ENCODE results near the gene TSHZ1.

Gene TSHZ1

DNA sequence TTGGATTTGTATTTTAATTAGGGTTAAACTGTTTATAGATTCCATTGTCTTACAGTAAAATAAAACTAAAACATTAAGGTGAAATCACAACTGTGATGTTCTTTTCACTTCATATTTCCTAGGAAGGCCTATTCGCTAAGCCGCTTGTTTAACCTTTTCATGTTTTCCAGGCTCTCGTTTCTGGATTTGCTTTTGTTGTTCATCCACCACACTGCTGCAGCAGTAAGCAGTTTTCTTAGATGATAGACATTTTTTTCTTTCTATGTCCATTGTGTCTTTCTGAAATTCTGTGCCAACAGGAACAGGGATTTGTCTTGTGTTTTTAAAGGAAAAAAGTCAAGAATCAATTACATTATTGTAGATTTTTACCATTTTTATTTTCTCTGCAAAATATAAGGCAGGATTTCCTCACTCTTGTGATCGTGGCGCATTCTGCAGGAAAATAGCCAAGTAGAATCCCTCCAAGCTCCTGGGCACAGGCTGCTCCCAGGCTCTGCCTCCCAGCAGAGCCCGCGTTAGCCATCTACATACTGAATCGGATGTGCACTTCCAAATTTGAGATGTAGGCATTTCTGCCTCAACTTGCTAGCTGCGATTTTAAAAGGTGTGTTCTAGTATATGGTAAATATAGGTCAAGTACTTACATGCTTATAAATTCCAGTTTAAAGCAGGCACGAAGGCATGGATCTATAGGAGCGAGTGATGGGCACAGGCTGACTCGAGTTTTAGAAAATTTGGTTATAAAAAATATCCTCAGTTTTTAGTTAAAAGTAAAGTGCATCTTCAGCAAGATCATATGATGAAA lies 10.2 kb downstream of the TSHZ1 start:
- DNase-seq (ENCODE audit: low spot score), result no peak

DNA sequence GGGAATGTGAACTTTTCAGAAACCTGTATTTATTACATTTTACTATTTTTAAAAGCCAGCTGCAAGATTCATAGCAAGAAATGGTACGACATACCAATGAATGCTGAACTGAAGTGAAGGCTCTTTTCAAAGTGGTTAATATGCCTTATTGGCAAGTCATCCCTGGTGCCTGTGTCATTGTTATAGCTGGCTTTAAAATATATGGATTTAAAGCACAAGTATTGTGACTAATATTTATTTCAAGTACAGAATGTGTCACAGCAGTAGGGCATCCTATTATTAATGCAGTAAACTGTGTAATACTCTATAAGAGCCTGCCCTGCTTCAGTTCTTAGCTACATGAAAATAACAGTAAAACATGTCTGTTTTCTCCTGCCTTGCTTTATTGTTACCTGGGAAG lies 10.8 kb downstream of the TSHZ1 start:
- DNase-seq (ENCODE audit: low spot score), result no peak

DNA sequence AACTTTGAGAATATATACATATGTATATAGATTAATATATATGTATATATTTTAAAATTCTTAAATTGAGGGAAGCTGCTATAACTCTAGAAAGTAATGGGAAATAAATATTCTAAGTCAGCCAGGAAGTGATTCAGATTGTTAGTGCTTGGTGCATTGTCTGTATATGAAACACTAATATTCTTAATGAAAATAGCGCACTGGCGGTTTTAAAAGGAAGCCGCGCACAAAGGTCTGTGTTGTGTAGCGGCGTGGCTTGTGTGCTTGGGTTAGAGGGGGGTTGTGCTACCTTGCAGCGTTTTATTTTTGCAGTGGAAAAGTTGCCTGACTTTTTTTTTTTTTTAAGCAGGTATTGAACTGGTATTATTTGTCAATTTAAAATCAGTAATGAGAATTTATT lies 11.3 kb downstream of the TSHZ1 start:
- DNase-seq (ENCODE audit: low spot score), result no peak

DNA sequence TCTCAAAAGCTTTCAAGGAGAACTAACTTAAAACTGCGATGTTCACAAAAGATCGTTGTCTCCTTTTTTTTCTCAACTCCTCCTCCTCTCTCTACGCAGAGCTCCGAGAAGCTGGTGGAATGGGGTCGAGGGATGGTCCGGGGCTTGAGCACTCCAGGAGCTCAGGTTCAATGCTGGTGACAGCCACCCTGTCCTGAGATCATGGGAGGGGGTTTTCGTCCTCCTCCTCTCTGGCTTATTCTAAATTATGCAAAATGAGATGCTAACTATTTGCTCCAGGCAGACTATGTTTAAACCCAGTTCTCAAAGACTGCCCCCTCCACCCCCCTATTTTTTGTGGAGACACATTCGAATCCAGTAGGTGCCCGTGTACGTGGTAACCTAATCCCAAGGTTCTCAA lies 11.8 kb downstream of the TSHZ1 start:
- DNase-seq (ENCODE audit: low spot score), result no peak

DNA sequence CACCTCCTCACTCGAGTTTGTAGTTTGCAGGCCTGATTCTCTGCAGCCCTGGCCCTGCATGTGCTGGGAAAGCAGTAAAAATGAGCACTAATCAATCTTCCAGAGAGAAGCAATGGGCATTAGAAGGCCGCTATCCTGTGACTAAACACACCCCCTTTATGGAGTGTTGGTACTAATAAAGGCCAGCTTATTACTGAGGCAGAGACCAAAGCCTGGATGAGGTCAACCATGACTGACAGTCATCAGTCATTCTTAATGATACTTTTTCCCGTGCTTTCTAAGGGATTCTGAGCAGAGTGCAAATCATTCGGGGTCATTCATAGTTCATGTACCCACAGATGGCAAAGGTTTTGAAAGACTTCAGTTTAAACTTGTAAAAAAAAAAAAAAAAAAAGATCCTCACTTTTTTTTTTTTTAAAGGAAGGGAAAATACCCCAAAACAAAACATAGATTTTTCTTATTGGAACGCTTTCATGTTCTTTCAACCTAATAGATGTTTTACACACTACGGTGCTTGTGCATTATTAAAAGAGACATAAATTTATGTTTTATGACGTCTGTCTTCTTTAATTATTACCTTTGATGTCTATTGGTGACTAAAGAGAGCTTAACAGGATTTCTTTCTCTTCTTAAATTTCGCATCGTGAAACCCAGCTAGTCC lies 13.2 kb downstream of the TSHZ1 start:
- no peak for DNase-seq (ENCODE audit: low spot score)

DNA sequence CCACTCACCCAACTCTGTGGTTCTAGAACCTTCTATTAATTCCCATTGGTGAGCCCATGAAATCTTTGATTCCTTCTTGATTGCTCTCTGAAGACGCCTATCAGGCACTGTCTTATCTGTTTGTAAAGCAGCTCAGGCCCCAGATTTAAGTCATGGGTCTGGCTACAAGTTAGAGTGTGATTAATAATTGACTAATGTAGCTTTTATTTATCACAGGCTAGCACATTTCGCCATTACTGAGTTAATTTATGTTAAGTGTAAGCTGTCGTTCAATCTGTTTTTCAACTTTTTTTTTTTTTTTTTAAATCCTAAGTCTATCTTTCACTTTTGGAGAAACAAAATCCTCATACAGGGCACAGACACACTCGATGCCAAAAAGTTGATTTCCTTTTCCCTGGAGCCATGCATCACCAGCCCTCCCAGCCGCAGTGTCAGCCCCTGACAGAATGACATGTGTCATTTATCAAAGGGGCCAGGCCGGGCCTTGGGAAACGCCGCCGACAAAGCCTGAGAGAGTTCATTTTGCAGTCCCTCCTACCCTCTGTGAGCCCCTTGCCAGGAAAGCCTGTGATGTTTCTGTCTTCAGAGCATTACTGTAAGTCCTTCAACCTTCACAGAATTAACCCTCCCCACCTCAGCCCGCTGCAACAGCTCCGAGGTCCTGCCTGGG lies 15.8 kb downstream of the TSHZ1 start:
- DNase-seq (ENCODE audit: low spot score), result no peak

DNA sequence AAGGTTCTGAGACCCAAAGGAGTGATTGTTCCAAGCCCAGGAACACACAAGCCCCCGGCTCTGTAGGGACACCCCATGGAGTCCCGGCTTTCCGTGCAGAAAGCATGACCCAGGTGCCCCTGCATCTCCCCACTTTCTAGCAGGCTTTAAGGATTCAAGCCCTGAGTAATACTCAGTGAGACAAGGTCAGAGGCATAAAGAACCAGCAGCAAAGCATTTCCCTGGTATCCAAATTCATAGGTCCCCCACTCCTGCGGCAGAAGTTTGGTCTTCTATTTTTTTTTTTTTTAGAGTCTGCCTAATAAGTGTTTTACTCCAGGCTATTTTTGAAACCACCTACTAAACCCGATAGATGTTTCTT lies 16.3 kb downstream of the TSHZ1 start:
- DNase-seq (ENCODE audit: low spot score), result no peak

DNA sequence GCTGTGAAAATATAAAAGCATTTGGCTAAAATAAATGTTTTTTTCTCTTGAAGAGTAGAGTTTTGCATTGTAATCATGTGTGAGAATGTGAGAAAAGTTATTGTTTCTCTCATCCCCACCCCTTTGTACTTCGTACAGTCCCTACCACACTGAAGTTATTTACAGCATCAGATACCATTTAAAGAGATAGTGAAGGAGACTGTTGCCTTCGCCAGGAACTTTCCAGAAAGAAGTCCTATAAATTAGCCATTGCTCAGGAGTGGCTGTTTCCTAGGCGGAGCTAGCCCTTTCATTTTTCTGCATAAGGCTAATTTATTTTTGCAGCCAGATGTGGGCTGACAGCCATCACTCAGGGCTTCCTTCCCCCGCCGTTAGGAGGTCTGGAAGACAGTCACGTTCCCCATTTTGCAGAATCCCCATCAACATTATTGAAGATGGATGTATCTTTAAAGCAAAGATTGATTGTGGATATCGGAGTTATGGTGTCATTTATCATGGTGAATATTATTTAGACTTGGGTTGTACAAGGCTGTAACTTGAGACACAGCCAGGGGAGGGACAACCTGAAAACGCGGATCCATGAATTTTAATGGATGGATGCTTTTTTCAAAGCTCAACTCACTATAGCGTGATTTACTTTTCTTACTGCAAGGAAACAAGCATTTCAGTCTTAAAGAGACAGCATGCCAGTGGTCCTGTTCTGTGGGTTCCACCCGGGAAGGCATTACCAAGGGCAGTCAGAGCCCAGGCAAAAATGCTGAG lies 17.1 kb downstream of the TSHZ1 start:
- no peak for DNase-seq (ENCODE audit: low spot score)

DNA sequence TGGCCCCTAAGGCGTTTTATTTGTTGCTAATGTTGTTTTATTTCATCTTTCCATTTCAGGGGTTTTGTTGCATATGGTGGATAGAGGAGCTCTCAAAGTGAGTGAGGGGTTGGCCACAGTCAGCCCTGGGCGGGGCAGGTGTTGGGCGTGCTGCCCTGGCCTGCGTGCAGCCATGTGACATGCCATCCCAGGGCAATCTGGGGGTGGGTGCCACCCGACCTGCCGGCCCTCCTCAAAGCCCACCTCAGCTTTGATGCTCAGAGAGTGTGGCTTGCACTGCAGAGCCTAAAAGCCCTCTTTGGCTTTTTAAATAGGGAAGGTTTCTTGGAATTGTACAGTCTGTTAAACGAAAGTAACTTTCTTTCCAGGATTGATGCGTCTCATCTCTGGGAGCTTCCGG lies 18.4 kb downstream of the TSHZ1 start:
- DNase-seq (ENCODE audit: low spot score), result no peak

DNA sequence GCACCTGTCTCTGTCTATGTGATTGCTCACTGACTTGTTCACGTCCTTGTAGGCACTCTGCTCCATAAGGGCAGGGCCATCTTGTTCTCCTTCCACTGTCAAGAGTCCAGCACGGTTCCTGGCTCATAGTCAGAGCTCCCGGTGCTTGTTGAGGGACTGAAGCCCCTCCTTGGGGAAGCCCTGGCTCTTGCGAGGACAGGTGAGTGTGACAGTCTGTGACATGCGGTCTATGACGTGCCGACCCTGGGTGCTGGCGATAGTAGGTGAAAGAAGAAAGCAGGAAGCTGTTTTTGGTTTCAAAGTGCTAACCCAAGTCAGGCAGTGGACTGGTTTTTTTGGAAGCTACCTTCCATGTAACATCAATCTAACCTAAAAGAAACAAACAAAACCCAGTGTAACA lies 18.8 kb downstream of the TSHZ1 start:
- DNase-seq (ENCODE audit: low spot score), result no peak

DNA sequence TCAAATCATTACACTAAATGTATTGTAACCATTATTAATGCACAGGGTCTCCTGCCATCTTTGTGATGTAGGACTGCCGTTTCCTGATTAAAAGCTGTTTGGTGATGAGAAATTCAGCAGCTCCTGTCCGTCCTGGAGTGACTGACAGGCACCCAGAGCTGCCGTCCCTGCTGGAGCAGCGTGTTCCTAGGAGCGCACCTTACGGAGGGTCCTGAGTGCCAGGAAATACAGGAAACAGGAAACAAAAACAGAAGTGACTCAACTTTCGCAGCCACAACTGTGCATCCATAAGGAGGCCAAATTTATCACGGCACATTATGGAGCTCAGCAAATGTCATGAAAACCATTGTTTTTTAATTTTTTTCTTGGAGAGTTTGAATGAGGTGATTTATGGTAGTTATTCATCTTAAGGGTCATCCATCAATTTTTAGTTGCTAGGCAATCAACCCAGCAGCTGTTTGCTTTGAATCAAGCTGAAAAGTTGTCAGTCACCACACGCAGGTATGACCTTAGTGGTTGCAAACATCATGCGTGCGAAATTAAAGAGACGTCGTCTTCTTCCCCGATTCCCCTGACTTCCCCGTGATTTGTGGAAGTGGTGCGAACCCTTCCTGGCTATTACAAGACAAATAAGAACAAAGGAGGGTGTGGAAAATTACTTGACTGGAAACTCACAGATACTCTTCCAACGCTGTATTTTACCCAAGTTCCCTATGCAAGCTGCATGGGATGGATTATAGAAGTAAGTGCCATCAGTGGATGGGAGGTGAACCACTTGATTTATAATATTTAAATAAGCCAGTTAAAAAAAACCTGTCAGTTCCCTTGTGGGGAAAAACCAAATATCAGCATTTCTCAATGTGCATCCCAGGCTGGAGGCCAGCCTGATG lies 19.8 kb downstream of the TSHZ1 start:
- no peak for DNase-seq (ENCODE audit: low spot score)

DNA sequence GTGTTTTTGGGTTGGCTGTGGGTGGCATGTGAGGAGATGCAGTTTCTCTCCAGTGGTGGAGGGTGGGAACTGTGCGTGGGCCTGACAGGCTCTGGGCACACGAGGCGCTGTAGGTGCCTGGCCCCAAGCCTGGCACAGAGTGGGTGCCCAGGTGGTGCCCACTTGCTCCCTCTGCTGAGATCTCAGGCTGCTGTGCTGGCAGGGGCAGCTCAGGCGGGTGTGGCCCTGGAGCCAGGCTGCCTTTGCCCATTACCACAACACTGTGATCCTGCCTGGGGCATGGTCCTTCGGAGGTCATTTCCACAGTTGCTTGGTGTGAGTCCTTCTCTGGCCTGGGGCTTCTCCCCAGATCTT lies 20.4 kb downstream of the TSHZ1 start:
- no peak for DNase-seq (ENCODE audit: low spot score)

DNA sequence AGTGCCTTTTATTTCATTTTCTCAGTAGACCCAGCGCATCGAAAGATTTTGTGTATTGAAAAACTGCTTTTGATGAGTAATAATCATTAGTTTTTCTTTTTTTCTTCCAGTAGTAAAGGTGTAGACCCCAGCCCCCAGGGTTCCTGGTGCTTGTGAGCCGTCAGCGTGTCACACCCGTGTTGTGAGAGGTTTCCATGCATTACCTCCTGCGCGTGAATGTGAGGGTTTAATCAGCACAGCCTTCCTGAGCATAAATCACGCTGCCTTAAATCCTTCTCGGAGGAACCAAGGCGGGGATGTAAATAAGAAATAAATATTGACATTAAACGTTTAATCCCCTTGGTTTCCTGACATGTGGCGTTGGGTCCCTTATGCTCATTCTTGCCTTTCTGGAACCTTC lies 24.3 kb downstream of the TSHZ1 start:
- DNase-seq (ENCODE audit: low spot score), result no peak

DNA sequence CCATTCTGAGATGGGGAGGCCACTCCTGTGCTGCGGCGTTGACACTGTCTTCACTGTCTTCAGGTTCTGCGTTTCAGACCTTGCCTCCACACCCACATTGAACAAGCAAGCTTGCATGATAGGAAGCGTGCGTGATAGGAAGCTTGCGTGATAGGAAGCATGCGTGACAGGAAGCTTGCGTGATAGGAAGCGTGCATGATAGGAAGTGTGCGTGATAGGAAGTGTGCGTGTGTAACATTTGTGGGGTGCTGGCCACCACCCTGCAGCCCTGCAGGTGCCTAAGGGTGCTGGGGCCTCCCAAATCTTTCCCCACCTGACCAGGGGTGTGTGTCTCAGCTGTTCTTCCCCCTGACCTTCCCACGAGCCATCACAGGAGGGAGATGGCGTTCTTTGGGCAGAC lies 25.3 kb downstream of the TSHZ1 start:
- DNase-seq (ENCODE audit: low spot score), result no peak

DNA sequence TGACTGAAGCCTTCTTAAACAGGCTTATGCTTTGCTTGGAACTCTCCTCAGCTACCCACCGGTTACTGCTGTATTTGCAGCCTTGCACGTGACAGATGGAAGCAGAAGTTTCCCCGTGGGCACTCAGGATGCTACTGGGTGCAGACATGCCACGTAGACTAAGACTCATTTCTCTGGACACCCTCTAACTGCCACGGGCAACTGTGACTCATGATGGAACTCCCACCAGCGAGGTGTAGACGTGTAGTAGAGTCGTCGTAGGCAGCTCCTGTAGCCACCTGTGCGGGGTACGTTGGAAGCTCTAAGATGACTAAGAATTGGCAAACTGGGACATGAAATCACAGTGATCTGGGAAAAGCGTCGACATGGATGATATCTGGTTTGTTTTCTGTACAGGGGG lies 27.5 kb downstream of the TSHZ1 start:
- no peak for DNase-seq (ENCODE audit: low spot score)

DNA sequence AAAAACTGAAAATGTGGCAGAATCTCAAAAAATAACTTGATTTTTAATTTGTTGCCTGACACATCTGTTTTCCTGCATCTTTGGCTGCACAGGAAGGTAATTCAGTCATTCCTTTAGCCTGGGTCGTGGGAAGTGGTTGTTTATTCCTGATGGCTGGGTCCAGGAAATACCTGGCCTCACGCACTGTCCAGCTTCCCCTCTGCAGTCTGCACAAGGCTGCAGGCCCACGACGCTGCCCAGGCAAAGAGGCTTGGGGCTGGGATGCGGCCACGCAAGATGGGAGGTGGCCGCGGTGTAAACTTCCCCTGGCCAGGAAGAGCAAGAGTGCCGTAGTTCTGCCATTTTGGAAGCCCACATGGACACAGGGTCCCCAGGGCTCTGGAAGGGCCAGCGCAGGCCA lies 28.2 kb downstream of the TSHZ1 start:
- DNase-seq (ENCODE audit: low spot score), result no peak

DNA sequence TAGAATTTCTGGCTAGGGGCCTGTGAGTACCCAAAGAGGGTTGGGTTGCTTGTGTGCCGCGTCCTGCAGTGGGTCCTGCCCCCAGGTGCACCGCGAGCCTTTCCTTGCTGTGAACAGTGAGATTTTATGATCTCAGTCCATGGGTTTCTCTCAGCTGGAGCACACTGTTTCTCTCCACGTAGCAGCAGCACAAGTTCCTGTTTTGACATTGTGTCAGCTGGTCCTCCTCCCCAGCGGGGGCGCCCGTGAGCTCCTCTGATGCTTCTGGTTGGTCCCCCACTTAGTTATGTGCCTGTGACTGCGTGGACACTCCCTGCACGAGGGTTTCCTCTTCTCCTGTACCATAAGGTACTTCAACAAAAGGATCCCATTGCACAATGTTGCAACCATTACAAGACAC lies 29.8 kb downstream of the TSHZ1 start:
- DNase-seq (ENCODE audit: low spot score), result no peak

DNA sequence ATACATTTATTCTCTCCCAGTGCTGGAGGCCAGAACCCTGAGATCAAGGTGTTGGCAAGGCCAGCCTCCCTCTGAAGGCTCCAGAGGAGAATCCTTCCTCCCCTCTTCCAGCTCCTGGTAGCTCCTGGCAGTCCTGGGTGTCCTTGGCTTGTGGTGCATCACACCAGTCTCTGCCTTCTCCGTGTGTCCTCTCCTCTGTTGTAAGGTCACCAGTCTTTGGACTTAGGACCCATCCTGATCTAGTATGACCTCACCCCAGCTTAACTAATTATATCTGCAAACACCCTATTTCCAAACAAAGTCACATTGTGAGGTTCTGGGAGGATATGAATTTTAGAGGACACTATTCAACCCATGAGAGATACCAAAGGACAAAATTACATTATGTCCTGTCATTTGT lies 31.1 kb downstream of the TSHZ1 start:
- DNase-seq (ENCODE audit: low spot score), result no peak

DNA sequence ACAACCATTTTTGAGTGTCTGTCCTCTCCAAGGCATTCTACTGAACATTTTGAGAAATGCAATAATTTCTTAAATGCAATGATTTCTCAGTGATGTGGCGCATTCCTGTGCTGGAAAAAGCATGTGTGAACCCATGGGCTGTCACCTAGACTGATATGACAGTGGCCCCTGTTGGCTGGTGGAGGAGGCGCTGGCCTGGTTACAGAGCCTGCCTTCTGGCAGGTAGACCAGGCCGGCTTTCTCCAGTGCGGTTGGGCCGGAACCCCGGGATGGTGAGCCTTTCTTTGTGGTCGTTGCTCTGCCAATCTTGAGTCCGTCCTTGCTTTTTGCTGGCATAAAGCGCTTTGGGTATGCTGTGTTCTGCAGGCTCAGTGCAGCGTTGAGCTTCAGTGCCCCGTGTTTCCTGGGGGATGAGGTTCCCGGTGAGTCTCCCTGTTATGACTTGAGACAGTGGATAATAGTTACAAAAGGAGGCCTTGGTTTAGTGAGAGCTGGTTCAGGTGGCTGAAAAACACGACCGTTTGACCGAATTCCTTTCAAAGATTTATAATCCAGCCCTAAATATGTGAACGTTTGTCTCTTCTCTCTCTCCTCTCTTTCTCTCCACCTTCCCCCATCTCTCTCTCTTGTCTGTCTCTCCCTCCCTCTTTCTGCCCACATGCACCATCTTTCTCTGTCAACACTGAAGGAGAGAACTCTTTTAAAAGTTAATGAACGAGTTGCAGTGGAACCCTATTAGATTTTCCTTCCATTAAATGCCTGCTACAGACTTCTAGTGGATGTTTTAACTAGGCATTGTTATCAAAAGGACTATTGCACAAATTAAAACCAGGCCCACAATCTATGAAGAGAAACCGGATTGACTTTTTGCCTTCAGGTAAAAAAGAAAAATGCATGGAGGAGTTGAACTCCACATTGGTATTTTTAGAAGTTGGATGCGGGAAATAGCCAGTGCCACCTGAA lies 34.0 kb downstream of the TSHZ1 start:
- DNase-seq (ENCODE audit: low spot score), result peak; percentile 39

Measured in HuH-7.5 (cell line).